KMS-11 (cell line): ENCODE measurements around the gene BTBD9.

Experiments
- H2AFZ ChIP-seq: fragments of 200-600 bp; sonication (generic); 2 replicates; pipeline ENCODE4 v1.6.1; 2016; ENCODE audit warnings: antibody characterized with exemption, mixed run types, low read depth
- H3K27ac ChIP-seq: fragments of 200-600 bp; sonication (generic); 2 replicates; pipeline ENCODE4 v1.6.1; 2016; ENCODE audit warnings: mild to moderate bottlenecking, mixed run types
- H3K27me3 ChIP-seq: fragments of 200-600 bp; sonication (generic); 2 replicates; pipeline ENCODE4 v1.6.1; 2017; ENCODE audit warnings: mild to moderate bottlenecking, low read depth, mixed run types, moderate library complexity; ENCODE audit not compliant: insufficient read depth
- H3K36me3 ChIP-seq: fragments of 200-600 bp; sonication (generic); 2 replicates; pipeline ENCODE4 v1.6.1; 2017; ENCODE audit warnings: mild to moderate bottlenecking, mixed run types; ENCODE audit not compliant: insufficient read depth
- H3K4me1 ChIP-seq: fragments of 200-600 bp; sonication (generic); 2 replicates; pipeline ENCODE4 v1.6.1; 2016; ENCODE audit warnings: mild to moderate bottlenecking, low read depth, mixed run types; ENCODE audit not compliant: poor library complexity, severe bottlenecking
- H3K4me2 ChIP-seq: fragments of 200-600 bp; sonication (generic); 2 replicates; pipeline ENCODE4 v1.7.0; 2016; ENCODE audit warnings: mild to moderate bottlenecking, mixed run types
- H3K4me3 ChIP-seq: fragments of 200-600 bp; sonication (generic); IDR thresholded peaks from 2 replicates; pipeline ENCODE4 v1.6.1; 2017; ENCODE audit warnings: low read depth, low read length, mixed read lengths; ENCODE audit not compliant: insufficient read depth
- H3K79me2 ChIP-seq: fragments of 200-600 bp; sonication (generic); 2 replicates; pipeline ENCODE4 v1.6.1; 2016; ENCODE audit warnings: low read depth, mixed run types; ENCODE audit not compliant: insufficient read depth
- H3K9ac ChIP-seq: fragments of 200-600 bp; sonication (generic); 2 replicates; pipeline ENCODE4 v1.6.1; 2016; ENCODE audit warnings: mild to moderate bottlenecking, mixed run types
- H4K20me1 ChIP-seq: fragments of 200-600 bp; sonication (generic); 2 replicates; pipeline ENCODE4 v1.6.1; 2016; ENCODE audit warnings: mild to moderate bottlenecking, mixed run types; ENCODE audit not compliant: insufficient read depth
- CTCF ChIP-seq: fragments of 200-600 bp; sonication (generic); conservative IDR thresholded peaks from 2 replicates; pipeline ENCODE4 v1.6.1; 2017; ENCODE audit warnings: low read depth, mild to moderate bottlenecking, antibody characterized with exemption, low read length, moderate library complexity, mixed read lengths

BTBD9 gene

GRCh38 chr6:38443352-38444144 is 196.2 kb downstream of the BTBD9 start:
- no peaks in the 10 kb centered on the region for H3K36me3 ChIP-seq
- H3K9ac ChIP-seq = no peak overlapping the region
- no peak overlapping the region for H3K27ac ChIP-seq
- no peak for TF ChIP-seq CTCF
- H2AFZ ChIP-seq = no peak overlapping the region
- no peak overlapping the region for H3K4me3 ChIP-seq
- no peaks in the 10 kb centered on the region for H3K27me3 ChIP-seq
- no peaks in the 10 kb centered on the region for H3K4me1 ChIP-seq
- H3K79me2 ChIP-seq = no peaks in the 10 kb centered on the region
- H3K4me2 ChIP-seq = no peak overlapping the region
- no peaks in the 10 kb centered on the region for H4K20me1 ChIP-seq

GRCh38 chr6:38438097-38438496 is 201.6 kb downstream of the BTBD9 start:
- H3K4me1 ChIP-seq = no peaks in the 10 kb centered on the region
- no peak overlapping the region for H2AFZ ChIP-seq
- no peak overlapping the region for H3K9ac ChIP-seq
- no peak overlapping the region for H3K27ac ChIP-seq
- no peaks in the 10 kb centered on the region for H3K36me3 ChIP-seq
- H4K20me1 ChIP-seq = no peaks in the 10 kb centered on the region
- H3K79me2 ChIP-seq = no peaks in the 10 kb centered on the region
- no peaks in the 10 kb centered on the region for H3K27me3 ChIP-seq
- no peak overlapping the region for H3K4me3 ChIP-seq
- no peak for TF ChIP-seq CTCF
- no peak overlapping the region for H3K4me2 ChIP-seq

GRCh38 chr6:38436726-38437465 is 202.8 kb downstream of the BTBD9 start:
- H3K27me3 ChIP-seq = no peaks in the 10 kb centered on the region
- no peak overlapping the region for H3K9ac ChIP-seq
- no peak for TF ChIP-seq CTCF
- H2AFZ ChIP-seq = no peak overlapping the region
- no peak overlapping the region for H3K4me3 ChIP-seq
- no peaks in the 10 kb centered on the region for H3K36me3 ChIP-seq
- H3K27ac ChIP-seq = no peak overlapping the region
- no peaks in the 10 kb centered on the region for H3K79me2 ChIP-seq
- peaks cover 7% of the 10 kb centered on the region for H3K4me1 ChIP-seq
- H3K4me2 ChIP-seq = no peak overlapping the region
- no peaks in the 10 kb centered on the region for H4K20me1 ChIP-seq

- Histone ChIP-seq H3K4me3 (no peak overlapping the region), H3K79me2 (no peaks in the 10 kb centered on the region), H3K27ac (no peak overlapping the region), H3K27me3 (no peaks in the 10 kb centered on the region), H4K20me1 (no peaks in the 10 kb centered on the region), H3K4me2 (no peak overlapping the region), H2AFZ (no peak overlapping the region), H3K4me1 (peaks cover 7% of the 10 kb centered on the region), H3K36me3 (no peaks in the 10 kb centered on the region), H3K9ac (no peak overlapping the region)
- TF ChIP-seq CTCF = no peak
These were observed 204.4 kb downstream of the BTBD9 start for GRCh38 chr6:38435330-38435729.
